Measurements from ENCODE around the gene COL6A3. TPM values are rescaled to one million over a fixed set of nuclear protein-coding genes. Genes with fewer than 3 reads are reported as not detected.
A peak's percentile ranks its signal among the peaks of the same experiment; 100 is the strongest.

Gene COL6A3
- total RNA-seq, 2 donors from 2014 or later = 1.9 to 2.6 TPM

- no peaks in the 10 kb centered on the region for H3K9me3 ChIP-seq (ENCODE audit: control insufficient read depth, low read length, poor library complexity, severe bottlenecking)
- Mint-ChIP-seq H3K27ac (peak overlapping the region; percentile 37), H3K4me1 (no peaks in the 10 kb centered on the region), H3K4me3 (no peak overlapping the region), H3K27me3 (no peaks in the 10 kb centered on the region), H3K36me3 (ENCODE audit: low read depth) (no peaks in the 10 kb centered on the region)
- no peak for DNase-seq
- no peak for ATAC-seq
These were observed 10.7 kb downstream of the COL6A3 start for GRCh38 chr2:237403024-237403882.

- Mint-ChIP-seq H3K4me3 (no peak overlapping the region), H3K27ac (no peak overlapping the region), H3K27me3 (no peaks in the 10 kb centered on the region), H3K36me3 (ENCODE audit: low read depth) (no peaks in the 10 kb centered on the region), H3K4me1 (no peaks in the 10 kb centered on the region)
- ATAC-seq (no peak), DNase-seq (no peak)
- H3K9me3 ChIP-seq (ENCODE audit: control insufficient read depth, low read length, poor library complexity, severe bottlenecking) = no peaks in the 10 kb centered on the region
These were observed 13.8 kb downstream of the COL6A3 start for GRCh38 chr2:237400199-237400598.

- Mint-ChIP-seq H3K27me3 (peaks cover 13% of the 10 kb centered on the region), H3K4me1 (no peaks in the 10 kb centered on the region), H3K4me3 (no peak overlapping the region), H3K36me3 (ENCODE audit: low read depth) (no peaks in the 10 kb centered on the region), H3K27ac (no peak overlapping the region)
- ATAC-seq (no peak), DNase-seq (no peak)
- H3K9me3 ChIP-seq (ENCODE audit: control insufficient read depth, low read length, poor library complexity, severe bottlenecking) = no peaks in the 10 kb centered on the region
These were observed 16.9 kb downstream of the COL6A3 start for GRCh38 chr2:237397072-237397471.

GRCh38 chr2:237393523-237393922 is 20.4 kb downstream of the COL6A3 start:
- Mint-ChIP-seq H3K4me3 (no peak overlapping the region), H3K36me3 (ENCODE audit: low read depth) (no peaks in the 10 kb centered on the region), H3K27ac (no peak overlapping the region), H3K4me1 (no peaks in the 10 kb centered on the region), H3K27me3 (peaks cover 13% of the 10 kb centered on the region)
- H3K9me3 ChIP-seq (ENCODE audit: control insufficient read depth, low read length, poor library complexity, severe bottlenecking) = no peaks in the 10 kb centered on the region
- ATAC-seq (no peak), DNase-seq (no peak)

- Mint-ChIP-seq H3K4me1 (no peaks in the 10 kb centered on the region), H3K27me3 (peaks cover 13% of the 10 kb centered on the region), H3K36me3 (ENCODE audit: low read depth) (no peaks in the 10 kb centered on the region), H3K27ac (no peak overlapping the region), H3K4me3 (no peak overlapping the region)
- DNase-seq (no peak), ATAC-seq (no peak)
- H3K9me3 ChIP-seq (ENCODE audit: control insufficient read depth, low read length, poor library complexity, severe bottlenecking) = no peaks in the 10 kb centered on the region
These were observed 21.8 kb downstream of the COL6A3 start for GRCh38 chr2:237392186-237392585.

GRCh38 chr2:237391140-237391539 is 22.8 kb downstream of the COL6A3 start:
- Mint-ChIP-seq H3K27me3 (peaks cover 13% of the 10 kb centered on the region), H3K4me1 (no peaks in the 10 kb centered on the region), H3K4me3 (no peak overlapping the region), H3K27ac (no peak overlapping the region), H3K36me3 (ENCODE audit: low read depth) (no peaks in the 10 kb centered on the region)
- DNase-seq (no peak), ATAC-seq (no peak)
- H3K9me3 ChIP-seq (ENCODE audit: control insufficient read depth, low read length, poor library complexity, severe bottlenecking) = no peaks in the 10 kb centered on the region

GRCh38 chr2:237390235-237390634 is 23.7 kb downstream of the COL6A3 start:
- Mint-ChIP-seq H3K4me1 (no peaks in the 10 kb centered on the region), H3K27me3 (peaks cover 13% of the 10 kb centered on the region), H3K27ac (no peak overlapping the region), H3K4me3 (no peak overlapping the region), H3K36me3 (ENCODE audit: low read depth) (no peaks in the 10 kb centered on the region)
- ATAC-seq (no peak), DNase-seq (no peak)
- no peaks in the 10 kb centered on the region for H3K9me3 ChIP-seq (ENCODE audit: control insufficient read depth, low read length, poor library complexity, severe bottlenecking)

GRCh38 chr2:237389831-237390230 is 24.1 kb downstream of the COL6A3 start:
- no peaks in the 10 kb centered on the region for H3K4me1 Mint-ChIP-seq
- ATAC-seq (no peak), DNase-seq (no peak)
- H3K9me3 ChIP-seq (ENCODE audit: control insufficient read depth, low read length, poor library complexity, severe bottlenecking) = no peaks in the 10 kb centered on the region
- no peak overlapping the region for H3K4me3 Mint-ChIP-seq
- H3K36me3 Mint-ChIP-seq (ENCODE audit: low read depth) = no peaks in the 10 kb centered on the region
- H3K27ac Mint-ChIP-seq = no peak overlapping the region
- peaks cover 13% of the 10 kb centered on the region for H3K27me3 Mint-ChIP-seq

GRCh38 chr2:237388036-237388435 is 25.9 kb downstream of the COL6A3 start:
- H3K9me3 ChIP-seq (ENCODE audit: control insufficient read depth, low read length, poor library complexity, severe bottlenecking) = no peaks in the 10 kb centered on the region
- Mint-ChIP-seq H3K36me3 (ENCODE audit: low read depth) (no peaks in the 10 kb centered on the region), H3K4me1 (no peaks in the 10 kb centered on the region), H3K4me3 (no peak overlapping the region), H3K27me3 (peaks cover 7% of the 10 kb centered on the region), H3K27ac (no peak overlapping the region)
- no peak for DNase-seq
- ATAC-seq = no peak

- H3K27me3 Mint-ChIP-seq = no peaks in the 10 kb centered on the region
- H3K4me3 Mint-ChIP-seq = no peak overlapping the region
- no peak overlapping the region for H3K27ac Mint-ChIP-seq
- DNase-seq = no peak
- no peak for ATAC-seq
- H3K36me3 Mint-ChIP-seq (ENCODE audit: low read depth) = no peaks in the 10 kb centered on the region
- no peaks in the 10 kb centered on the region for H3K4me1 Mint-ChIP-seq
- no peaks in the 10 kb centered on the region for H3K9me3 ChIP-seq (ENCODE audit: control insufficient read depth, low read length, poor library complexity, severe bottlenecking)
These were observed 29.3 kb downstream of the COL6A3 start for GRCh38 chr2:237384672-237385020.

- ATAC-seq = no peak
- no peaks in the 10 kb centered on the region for H3K4me1 Mint-ChIP-seq
- H3K27ac Mint-ChIP-seq = no peak overlapping the region
- no peaks in the 10 kb centered on the region for H3K36me3 Mint-ChIP-seq (ENCODE audit: low read depth)
- no peak overlapping the region for H3K4me3 Mint-ChIP-seq
- no peaks in the 10 kb centered on the region for H3K27me3 Mint-ChIP-seq
- DNase-seq = no peak
- no peaks in the 10 kb centered on the region for H3K9me3 ChIP-seq (ENCODE audit: control insufficient read depth, low read length, poor library complexity, severe bottlenecking)
These were observed 29.8 kb downstream of the COL6A3 start for GRCh38 chr2:237383991-237384671.

GRCh38 chr2:237380768-237381167 is 33.2 kb downstream of the COL6A3 start:
- DNase-seq = no peak
- no peak overlapping the region for H3K27ac Mint-ChIP-seq
- H3K4me3 Mint-ChIP-seq = no peak overlapping the region
- H3K9me3 ChIP-seq (ENCODE audit: control insufficient read depth, low read length, poor library complexity, severe bottlenecking) = no peaks in the 10 kb centered on the region
- no peaks in the 10 kb centered on the region for H3K27me3 Mint-ChIP-seq
- no peaks in the 10 kb centered on the region for H3K4me1 Mint-ChIP-seq
- H3K36me3 Mint-ChIP-seq (ENCODE audit: low read depth) = no peaks in the 10 kb centered on the region
- ATAC-seq = no peak

GRCh38 chr2:237379636-237380035 is 34.3 kb downstream of the COL6A3 start:
- no peaks in the 10 kb centered on the region for H3K9me3 ChIP-seq (ENCODE audit: control insufficient read depth, low read length, poor library complexity, severe bottlenecking)
- Mint-ChIP-seq H3K36me3 (ENCODE audit: low read depth) (no peaks in the 10 kb centered on the region), H3K4me3 (no peak overlapping the region), H3K4me1 (peaks cover 3% of the 10 kb centered on the region), H3K27me3 (no peaks in the 10 kb centered on the region), H3K27ac (no peak overlapping the region)
- DNase-seq = no peak
- no peak for ATAC-seq

- no peak for DNase-seq
- ATAC-seq = no peak
- H3K4me3 Mint-ChIP-seq = no peak overlapping the region
- H3K36me3 Mint-ChIP-seq (ENCODE audit: low read depth) = no peaks in the 10 kb centered on the region
- H3K27me3 Mint-ChIP-seq = no peaks in the 10 kb centered on the region
- H3K27ac Mint-ChIP-seq = no peak overlapping the region
- no peaks in the 10 kb centered on the region for H3K9me3 ChIP-seq (ENCODE audit: control insufficient read depth, low read length, poor library complexity, severe bottlenecking)
- peaks cover 3% of the 10 kb centered on the region for H3K4me1 Mint-ChIP-seq
These were observed 35.3 kb downstream of the COL6A3 start for GRCh38 chr2:237378650-237379049.

All from T-helper 17 cell (primary cell).